NT2/D1 (cell line): ENCODE data around the gene RSAD1.

Source experiments
- DNase-seq: peaks from one replicate; pipeline ENCODE4 v3.0.0-alpha.2; 2011; ENCODE audit warnings: low read depth, low spot score
- H3K27me3 ChIP-seq: 2 replicates; pipeline ENCODE4 v1.6.0; 2011; ENCODE audit warnings: mild to moderate bottlenecking; ENCODE audit not compliant: insufficient read length, insufficient read depth
- H3K36me3 ChIP-seq: 2 replicates; pipeline ENCODE4 v1.6.1; 2011; ENCODE audit warnings: mild to moderate bottlenecking, low read length, mixed read lengths; ENCODE audit not compliant: insufficient read depth, insufficient read length
- H3K4me1 ChIP-seq: 2 replicates; pipeline ENCODE4 v1.5.1; 2011; ENCODE audit not compliant: insufficient read depth, insufficient read length
- H3K4me3 ChIP-seq: 2 replicates; pipeline ENCODE4 v1.5.1; 2011; ENCODE audit warnings: low read depth; ENCODE audit not compliant: insufficient read length
- H3K9ac ChIP-seq: 2 replicates; pipeline ENCODE4 v1.6.0; 2011; ENCODE audit warnings: low read depth; ENCODE audit not compliant: insufficient read length
- H3K9me3 ChIP-seq: 2 replicates; pipeline ENCODE4 v1.5.1; 2011; ENCODE audit warnings: mild to moderate bottlenecking, low read length; ENCODE audit not compliant: insufficient read depth
- SUZ12 ChIP-seq: IDR thresholded peaks from 2 replicates; pipeline ENCODE4 v1.6.1; 2011; ENCODE audit not compliant: insufficient read length, insufficient read depth; ENCODE audit errors: extremely low read depth
- YY1 ChIP-seq: IDR thresholded peaks from 2 replicates; pipeline ENCODE4 v1.6.1; 2011; ENCODE audit not compliant: insufficient read length, insufficient read depth
- ZNF274 ChIP-seq: IDR thresholded peaks from 2 replicates; pipeline ENCODE4 v1.6.1; 2011; ENCODE audit warnings: mild to moderate bottlenecking, low read depth, low read length

RSAD1 gene

DNA sequence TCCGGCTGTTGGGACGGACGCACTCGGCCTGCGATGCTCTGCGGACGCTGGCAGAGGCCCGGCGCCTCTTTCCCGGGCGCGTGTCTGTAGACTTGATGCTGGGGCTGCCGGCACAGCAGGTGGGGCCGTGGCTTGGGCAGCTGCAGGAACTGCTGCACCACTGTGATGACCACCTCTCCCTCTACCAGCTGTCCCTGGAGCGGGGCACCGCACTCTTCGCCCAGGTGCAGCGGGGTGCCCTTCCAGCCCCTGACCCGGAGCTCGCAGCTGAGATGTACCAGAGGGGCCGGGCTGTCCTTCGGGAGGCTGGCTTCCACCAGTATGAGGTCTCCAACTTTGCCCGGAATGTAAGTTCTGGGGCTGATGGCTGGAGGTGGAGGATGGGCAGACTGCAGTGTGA lies 3.5 kb downstream of the RSAD1 start:
- H3K4me3 ChIP-seq = no peak overlapping the region
- peaks cover 2% of the 10 kb centered on the region for H3K4me1 ChIP-seq
- no peak overlapping the region for H3K9ac ChIP-seq
- H3K27me3 ChIP-seq = no peaks in the 10 kb centered on the region
- peaks cover 42% of the 10 kb centered on the region for H3K36me3 ChIP-seq
- peaks cover 31% of the 10 kb centered on the region; the same call in 1 of the 2 replicates for H3K9me3 ChIP-seq
- TF ChIP-seq ZNF274 (no peak), YY1 (no peak), SUZ12 (no peak)
- no peak for DNase-seq

DNA sequence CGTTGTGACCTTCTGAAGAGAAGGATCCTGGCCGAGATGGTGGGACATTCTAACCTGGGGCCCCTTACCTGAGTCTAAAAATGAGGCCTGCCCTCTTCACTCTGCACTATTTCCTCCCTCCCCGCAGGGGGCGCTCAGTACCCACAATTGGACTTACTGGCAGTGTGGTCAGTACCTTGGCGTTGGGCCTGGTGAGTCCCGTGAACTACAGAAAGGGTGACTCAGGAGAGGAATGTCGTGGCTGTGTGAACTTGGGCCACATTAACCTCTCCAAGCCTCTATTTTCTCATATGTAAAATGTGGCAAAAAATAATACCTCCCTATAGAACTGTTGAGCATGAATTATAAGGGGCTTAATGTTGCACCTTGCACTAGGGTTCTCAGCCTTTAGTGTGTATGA lies 3.9 kb downstream of the RSAD1 start:
- peak; percentile 61 for DNase-seq
- Histone ChIP-seq H3K9me3 (peaks cover 27% of the 10 kb centered on the region; the same call in 1 of the 2 replicates), H3K9ac (no peak overlapping the region), H3K27me3 (no peaks in the 10 kb centered on the region), H3K36me3 (peaks cover 42% of the 10 kb centered on the region), H3K4me3 (no peak overlapping the region), H3K4me1 (peaks cover 2% of the 10 kb centered on the region)
- TF ChIP-seq YY1 (no peak), SUZ12 (no peak), ZNF274 (no peak)

DNA sequence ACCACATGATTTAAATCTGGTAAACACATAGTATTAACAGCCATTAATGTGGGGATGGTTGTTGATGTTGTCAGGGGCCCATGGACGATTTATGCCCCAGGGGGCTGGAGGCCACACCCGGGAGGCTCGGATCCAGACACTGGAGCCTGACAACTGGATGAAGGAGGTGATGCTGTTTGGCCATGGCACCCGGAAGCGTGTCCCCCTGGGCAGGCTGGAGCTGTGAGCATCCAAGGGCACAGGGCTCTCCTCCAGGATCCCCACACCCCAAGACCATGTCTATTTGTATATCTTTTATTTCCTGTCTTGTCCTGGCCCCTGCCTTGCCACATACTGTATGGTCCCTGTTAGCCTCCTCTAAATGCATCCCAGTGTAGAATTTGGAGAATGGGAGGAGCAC lies 4.6 kb downstream of the RSAD1 start:
- H3K4me1 ChIP-seq = peaks cover 2% of the 10 kb centered on the region
- peaks cover 42% of the 10 kb centered on the region for H3K36me3 ChIP-seq
- H3K4me3 ChIP-seq = no peak overlapping the region
- no peak for DNase-seq
- TF ChIP-seq ZNF274 (no peak), YY1 (no peak), SUZ12 (no peak)
- H3K9ac ChIP-seq = peak overlapping the region; percentile 17
- H3K9me3 ChIP-seq = peaks cover 19% of the 10 kb centered on the region; the same call in 1 of the 2 replicates
- H3K27me3 ChIP-seq = no peaks in the 10 kb centered on the region

- Histone ChIP-seq H3K9me3 (peaks cover 16% of the 10 kb centered on the region; the same call in 1 of the 2 replicates), H3K27me3 (no peaks in the 10 kb centered on the region), H3K9ac (no peak overlapping the region), H3K4me1 (peaks cover 2% of the 10 kb centered on the region), H3K36me3 (peaks cover 42% of the 10 kb centered on the region), H3K4me3 (no peak overlapping the region)
- no peak for DNase-seq
- TF ChIP-seq YY1 (no peak), ZNF274 (no peak), SUZ12 (no peak)
Measured at GRCh38 chr17:50484386-50485155, 5.9 kb downstream of the RSAD1 start.

GRCh38 chr17:50487213-50488096 lies 8.8 kb downstream of the RSAD1 start:
- no peak for TF ChIP-seq YY1
- no peak for TF ChIP-seq SUZ12
- TF ChIP-seq ZNF274 = no peak
- Histone ChIP-seq H3K36me3 (peaks cover 26% of the 10 kb centered on the region), H3K4me3 (no peak overlapping the region), H3K4me1 (peaks cover 2% of the 10 kb centered on the region), H3K27me3 (no peaks in the 10 kb centered on the region), H3K9ac (no peak overlapping the region), H3K9me3 (no peaks in the 10 kb centered on the region)
- DNase-seq = no peak

DNA sequence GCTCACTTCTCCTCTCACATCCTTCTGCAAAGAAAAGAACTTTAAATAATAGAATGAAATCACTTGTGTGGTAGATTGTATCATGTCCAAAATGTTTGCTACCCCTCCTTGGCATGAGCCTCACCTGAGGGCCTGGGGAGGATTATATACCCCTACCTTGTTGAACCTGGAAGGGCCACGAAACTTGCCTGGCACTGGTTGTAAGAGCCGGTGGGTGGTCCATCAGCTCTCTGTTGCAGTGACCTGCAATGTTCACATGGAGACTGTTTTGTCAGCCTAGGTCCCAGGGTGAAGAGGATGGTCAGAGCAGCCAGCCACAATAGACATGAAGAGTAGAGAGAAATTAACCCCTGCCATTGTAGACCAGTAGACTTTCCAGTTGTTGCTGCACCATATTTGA lies 10.2 kb downstream of the RSAD1 start:
- no peaks in the 10 kb centered on the region for H3K9me3 ChIP-seq
- no peak overlapping the region for H3K9ac ChIP-seq
- no peak for TF ChIP-seq ZNF274
- peaks cover 19% of the 10 kb centered on the region for H3K36me3 ChIP-seq
- H3K4me1 ChIP-seq = peaks cover 2% of the 10 kb centered on the region
- H3K4me3 ChIP-seq = no peak overlapping the region
- DNase-seq = no peak
- H3K27me3 ChIP-seq = no peaks in the 10 kb centered on the region

DNA sequence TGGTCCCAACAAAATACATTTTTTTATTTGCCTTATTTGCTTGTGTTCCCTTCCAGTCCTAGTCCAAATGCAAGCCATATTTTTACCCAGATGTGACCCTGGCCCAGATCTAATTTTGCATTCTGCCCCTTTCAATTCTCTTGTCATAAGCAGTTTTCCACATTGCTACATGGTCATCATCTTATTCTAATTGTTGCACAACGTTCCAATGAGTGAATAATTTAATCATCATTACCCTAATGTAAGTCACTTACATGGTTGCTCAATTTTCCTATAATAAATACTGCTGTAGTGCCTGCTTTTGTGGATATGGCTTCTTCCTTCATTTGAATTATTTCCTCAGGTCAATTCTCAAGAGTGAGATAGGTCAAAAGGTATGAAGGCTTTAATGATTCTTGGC lies 12.8 kb downstream of the RSAD1 start:
- no peak for DNase-seq
- Histone ChIP-seq H3K36me3 (no peaks in the 10 kb centered on the region), H3K4me3 (no peak overlapping the region), H3K9me3 (no peaks in the 10 kb centered on the region), H3K4me1 (peaks cover 2% of the 10 kb centered on the region), H3K27me3 (no peaks in the 10 kb centered on the region), H3K9ac (no peak overlapping the region)
- TF ChIP-seq ZNF274 (no peak), SUZ12 (no peak), YY1 (no peak)
